GM21423 (cell line): Measurements from ENCODE around the gene AP3B2.
"Not testable (repeated sequence)": the region's sequence is repeated elsewhere in the genome, so short reads cannot be mapped to it uniquely, and the experiment has no call there.

ENCODE experiments used
- ATAC-seq: cut with Tn5 transposase; IDR thresholded peaks from one replicate; pipeline ENCODE4 v1.9.1; 2021; ENCODE audit warnings: mild to moderate bottlenecking, moderate library complexity; ENCODE audit not compliant: unreplicated experiment

The AP3B2 gene

DNA sequence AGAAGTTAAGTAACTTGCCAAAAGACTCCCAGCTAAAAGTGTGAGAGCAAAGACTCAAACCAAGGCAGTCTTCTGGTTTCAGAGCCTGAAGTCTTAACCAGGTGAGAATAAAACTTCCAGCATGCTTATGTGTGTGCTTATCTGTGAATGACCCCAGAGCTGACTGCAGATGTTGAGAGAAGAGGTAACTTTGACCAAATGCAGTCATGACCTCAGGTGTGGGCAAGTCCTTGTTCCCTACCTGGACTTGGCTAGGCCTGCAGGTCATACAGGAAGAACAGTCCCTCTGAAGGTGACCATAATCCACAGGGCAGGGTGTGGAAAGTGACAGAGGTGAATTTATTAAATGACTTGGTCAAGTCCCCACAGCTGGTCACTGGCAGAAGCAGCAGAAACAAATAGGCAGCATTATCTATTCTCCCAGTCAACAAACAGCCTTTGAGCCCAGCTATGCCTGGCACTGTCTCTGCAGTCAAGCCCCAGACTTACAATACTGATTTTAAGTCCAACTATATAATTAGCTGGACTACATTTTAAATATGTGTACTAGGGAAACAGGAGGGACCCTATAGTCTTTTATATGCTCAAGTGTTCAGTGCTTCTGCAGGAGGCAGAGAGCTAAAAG is 59.5 kb downstream of the AP3B2 start:
- ATAC-seq = no peak

GRCh38 chr15:82649226-82649999 is 60.3 kb downstream of the AP3B2 start:
- ATAC-seq = no peak

GRCh38 chr15:82648257-82649103 is 61.2 kb downstream of the AP3B2 start:
- no peak for ATAC-seq

DNA sequence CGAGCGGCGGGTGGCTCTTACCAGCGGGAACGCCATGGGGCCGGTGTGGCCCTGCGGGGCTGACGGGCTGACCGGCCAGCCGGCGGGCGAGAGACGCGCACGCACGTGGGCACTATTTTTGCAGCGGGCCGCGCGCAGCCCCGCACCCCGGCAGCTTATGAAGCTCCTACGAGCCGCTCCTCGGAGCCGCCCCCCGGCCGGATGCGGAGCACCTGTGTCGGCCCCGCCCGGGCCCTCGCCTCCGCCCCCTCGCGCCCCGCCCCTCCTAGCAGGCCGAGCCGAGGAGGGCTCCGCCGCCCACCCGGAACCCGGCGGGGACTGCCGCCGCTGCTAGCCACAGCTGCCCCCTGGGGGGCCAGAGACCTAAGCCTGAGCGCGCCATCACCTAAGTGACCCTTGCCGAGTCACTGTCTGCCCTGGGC is 61.8 kb downstream of the AP3B2 start:
- ATAC-seq = no peak

DNA sequence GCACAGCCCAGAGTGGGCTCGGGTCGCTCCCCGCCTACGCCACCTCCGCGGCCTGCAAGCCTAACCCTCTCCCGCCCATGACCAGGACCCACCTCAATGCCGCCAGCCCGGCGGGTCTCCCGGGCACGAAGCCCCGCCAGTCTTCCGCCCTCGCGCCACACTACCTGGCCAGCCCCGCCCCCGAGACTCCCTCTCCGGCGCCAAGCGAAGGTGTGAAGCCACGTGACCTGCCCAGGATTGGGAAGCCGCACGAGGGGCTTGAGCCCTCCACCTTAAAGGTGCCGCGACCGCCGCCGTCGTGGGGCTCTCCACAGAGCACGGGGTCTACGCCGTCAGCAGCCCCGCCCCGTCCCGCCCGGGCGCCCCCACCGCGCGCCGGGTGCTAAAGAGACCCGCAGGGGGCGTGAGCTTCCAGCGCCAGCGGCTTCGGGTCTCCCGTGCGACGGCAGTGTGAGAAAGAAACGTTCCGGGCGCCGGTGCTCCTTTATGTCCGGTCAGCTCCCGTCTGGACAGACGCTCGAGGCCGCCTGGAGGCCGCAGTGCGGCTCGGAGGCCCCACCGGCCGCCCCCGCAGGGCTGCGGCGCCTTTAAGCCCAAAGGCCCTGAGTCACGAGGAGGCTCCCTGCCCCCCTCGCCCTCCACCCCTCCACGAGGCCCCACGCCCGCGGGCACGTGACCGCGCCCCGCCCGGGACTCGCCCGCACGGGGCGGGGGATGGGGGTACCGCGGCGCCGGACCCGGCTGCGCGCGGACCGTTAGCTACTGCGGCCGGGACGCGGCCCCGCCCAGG is 62.4 kb downstream of the AP3B2 start, which contains the start of gene CPEB1:
Gene CPEB1, minus strand, starts transcription at position 319 of the 790 bp plus-strand sequence. CDS start 18,904 bp downstream, outside the sequence.
- ATAC-seq = no peak

DNA sequence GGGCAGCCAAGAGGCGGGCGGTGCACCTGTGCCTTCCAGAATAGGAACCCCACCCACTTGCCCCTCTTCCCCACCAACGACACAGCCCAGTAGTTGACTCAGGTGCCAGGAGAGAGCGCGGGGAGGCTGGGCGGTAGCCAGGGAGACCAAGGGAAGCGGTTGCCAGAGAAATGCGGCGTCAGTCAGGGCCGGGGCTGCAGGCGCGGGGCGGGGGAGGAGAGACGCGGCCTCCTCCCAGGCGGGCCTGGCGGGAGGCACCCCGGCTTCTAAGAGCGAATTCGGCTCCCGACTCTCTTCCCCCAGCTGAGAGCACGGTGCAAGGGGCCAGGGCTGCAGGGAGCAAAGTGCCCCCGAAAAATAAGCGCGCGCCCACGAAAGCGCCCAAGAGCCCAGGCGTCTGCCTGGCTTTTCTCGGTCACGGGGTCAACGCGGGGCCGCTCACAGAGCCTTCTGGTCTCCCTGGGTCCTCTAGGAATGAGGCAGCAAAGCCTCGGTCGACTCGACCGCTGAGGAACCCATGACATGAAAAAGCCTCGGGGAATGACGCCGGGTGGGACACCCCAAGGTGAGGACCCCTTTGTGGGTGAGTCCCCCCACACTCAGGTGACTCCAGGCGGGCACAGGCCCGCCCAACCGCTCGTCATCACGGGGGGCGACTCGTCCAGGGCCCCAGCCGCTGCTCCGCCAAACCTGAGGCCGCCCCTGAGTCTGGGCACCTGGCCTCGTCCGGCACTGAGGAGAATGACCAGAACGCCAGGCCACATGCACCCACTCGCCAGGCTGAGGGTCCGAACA is 63.2 kb downstream of the AP3B2 start:
- ATAC-seq = no peak

- not testable (repeated sequence) for ATAC-seq
Measured at GRCh38 chr15:82644967-82645852, 64.5 kb downstream of the AP3B2 start.

- no peak for ATAC-seq
Measured at GRCh38 chr15:82643992-82644391, 65.7 kb downstream of the AP3B2 start.

DNA sequence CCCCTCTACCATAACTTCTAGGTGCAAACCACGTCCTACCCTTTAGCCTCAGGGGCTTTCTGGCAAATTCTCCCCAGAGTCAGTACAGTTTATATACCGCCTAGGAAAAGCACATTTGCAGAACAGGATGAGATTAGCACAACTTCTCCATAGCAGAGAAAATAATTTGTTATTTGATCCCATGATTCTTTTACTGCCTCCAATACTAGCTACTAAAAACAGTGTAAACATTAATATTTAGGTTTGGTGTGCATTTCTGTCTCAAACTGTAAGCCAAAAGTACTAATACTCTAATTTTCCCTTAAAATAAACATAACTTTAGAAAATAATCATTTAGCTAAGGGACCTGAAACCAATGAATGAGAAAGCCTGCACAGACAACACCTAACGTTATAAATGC is 67.0 kb downstream of the AP3B2 start:
- no peak for ATAC-seq

GRCh38 chr15:82641129-82641798 is 68.4 kb downstream of the AP3B2 start:
- no peak for ATAC-seq

DNA sequence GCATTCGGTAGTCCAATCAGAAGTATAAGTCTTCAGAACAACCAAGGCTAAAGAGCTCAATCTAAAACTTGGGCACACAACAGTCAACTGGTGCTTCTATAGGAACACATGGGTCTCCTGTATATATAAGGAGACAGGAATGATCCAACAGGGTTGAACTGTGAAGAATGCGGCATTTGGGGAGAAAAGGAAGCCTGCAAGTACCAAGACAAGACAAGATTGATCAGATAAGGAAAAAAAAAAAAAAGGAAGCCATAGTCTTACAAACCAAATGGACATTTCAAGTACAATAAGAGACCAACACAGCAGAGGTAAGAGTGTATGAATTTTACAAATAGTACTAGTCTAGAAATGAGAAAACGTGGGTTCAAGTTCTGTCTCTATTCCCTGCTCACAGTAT is 69.0 kb downstream of the AP3B2 start:
- no peak for ATAC-seq

DNA sequence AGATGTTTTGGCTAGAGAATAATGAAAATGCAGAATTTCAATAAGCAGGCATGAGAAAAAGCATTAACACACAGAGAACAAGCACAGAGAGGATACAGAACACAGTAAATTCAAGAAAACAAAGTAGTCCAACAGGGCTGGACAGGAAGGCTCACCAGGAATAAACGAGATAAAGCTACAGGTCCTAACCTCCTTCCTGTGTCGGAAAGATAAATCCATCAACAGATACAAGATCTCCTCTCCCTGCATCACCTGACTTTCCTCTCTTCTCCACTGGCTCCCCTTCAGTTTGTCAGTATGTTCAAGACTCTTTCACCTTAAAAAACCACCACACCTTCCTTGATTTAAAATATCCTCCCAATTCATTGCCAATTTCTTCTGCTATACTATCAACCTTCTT is 73.9 kb downstream of the AP3B2 start:
- no peak for ATAC-seq

DNA sequence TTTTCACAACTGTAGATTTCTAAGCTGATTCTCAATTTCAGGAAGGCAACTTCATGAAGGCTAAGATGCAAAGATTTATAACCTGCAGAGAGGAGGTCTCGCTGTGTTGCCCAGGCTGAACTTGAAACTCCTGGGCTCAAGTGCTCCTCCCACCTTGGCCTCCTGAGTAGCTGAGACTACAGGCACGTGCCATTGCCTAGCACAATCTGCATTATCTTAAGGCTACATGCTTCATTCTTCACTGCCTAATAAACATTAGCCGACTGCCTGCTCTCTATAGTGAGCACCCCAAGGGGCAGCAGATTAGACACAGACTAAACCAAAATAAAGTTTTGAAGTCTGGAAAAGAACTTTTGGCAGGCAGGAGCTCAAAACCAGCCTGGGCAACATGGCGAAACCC is 79.6 kb downstream of the AP3B2 start:
- no peak for ATAC-seq

GRCh38 chr15:82625136-82625535 is 84.5 kb downstream of the AP3B2 start:
- no peak for ATAC-seq

DNA sequence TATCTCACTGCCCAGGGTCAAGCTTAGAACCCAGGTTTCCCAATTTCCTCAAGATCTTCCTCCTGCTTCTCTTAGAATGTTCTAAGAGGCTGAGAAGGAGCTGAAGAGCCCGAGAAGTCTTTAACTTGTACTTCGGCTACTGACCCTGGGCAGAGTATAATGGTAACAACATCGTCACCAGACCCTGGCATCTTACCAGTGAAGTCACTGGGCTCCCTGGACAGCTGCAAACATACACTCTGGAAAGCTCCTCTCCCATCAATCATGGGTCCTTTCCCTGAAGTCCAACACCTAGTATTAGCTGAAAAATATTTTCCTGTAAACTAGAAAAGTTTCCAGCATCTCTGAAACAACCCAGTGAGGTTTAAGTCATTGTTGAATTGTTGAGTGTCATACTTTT is 85.2 kb downstream of the AP3B2 start:
- ATAC-seq = no peak

GRCh38 chr15:82624008-82624407 is 85.7 kb downstream of the AP3B2 start:
- no peak for ATAC-seq

DNA sequence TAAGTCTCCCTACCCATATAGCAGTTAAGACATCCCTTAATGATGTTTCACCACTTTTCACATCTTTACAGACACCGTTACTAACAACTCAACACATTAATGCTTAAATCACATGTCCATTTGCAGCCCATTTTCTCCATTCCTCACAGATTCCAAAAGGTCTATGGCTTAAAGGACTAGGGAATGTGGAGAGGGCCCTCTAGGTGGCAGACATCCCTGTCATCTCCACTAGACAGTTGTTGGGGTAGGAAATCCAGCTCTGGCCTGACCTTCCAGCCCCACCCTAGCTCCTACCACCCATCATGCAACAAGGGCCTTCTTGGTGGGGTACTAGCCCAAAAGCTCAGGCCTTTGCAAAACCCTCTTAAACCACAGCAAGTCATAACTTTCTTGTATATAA is 87.7 kb downstream of the AP3B2 start:
- ATAC-seq = no peak

GRCh38 chr15:82613747-82614146 is 95.9 kb downstream of the AP3B2 start:
- no peak for ATAC-seq
